Glomerular endothelial cell (primary cell): ENCODE data around the gene PLCL2. TPM values are rescaled to one million over a fixed set of nuclear protein-coding genes. Genes with fewer than 3 reads are reported as not detected.

ENCODE experiments used
- DNase-seq: peaks from one replicate; pipeline ENCODE4 v3.0.0-alpha.2; 2011; ENCODE audit warnings: low read depth, low spot score; ENCODE audit errors: extremely low read depth
- total RNA-seq: library from RNA; depleted of rRNA; stranded (reverse); fragments of >200 nt; gene quantifications from 2 replicates; pipeline ENCODE4 v1.2.3, GENCODE V29; 2015

The PLCL2 gene
- total RNA-seq, result 8.1 and 13.1 TPM in 2 replicates

- no peak for DNase-seq
Measured at GRCh38 chr3:16884748-16885592, at the start of gene PLCL2. TSS of gene PLCL2 (plus strand) at chr3:16884955. CDS start at chr3:16885040, 85 bp downstream.

- DNase-seq, result no peak
Measured at GRCh38 chr3:16836505-16837237, 48.1 kb upstream of the PLCL2 start.

DNA sequence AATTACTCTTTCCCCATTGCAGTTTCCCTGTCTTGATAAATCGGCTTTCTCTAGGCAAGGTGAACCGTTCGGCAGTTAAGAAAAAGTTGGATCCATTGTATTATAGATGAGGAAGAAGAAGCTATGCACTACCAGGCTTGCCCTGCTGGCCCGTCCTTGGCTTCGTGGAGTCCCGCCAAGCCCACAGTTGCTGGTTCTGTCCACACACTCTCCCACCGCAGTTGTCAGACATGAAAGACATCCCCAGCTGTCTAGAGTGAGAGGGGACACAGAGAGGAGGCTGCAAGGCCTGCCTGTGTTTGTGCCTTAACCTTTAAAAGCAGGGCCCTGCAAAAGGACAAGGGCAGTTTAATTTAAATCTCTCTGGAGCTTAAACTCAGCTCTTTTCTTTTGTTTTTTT is 47.2 kb upstream of the PLCL2 start:
- no peak for DNase-seq

DNA sequence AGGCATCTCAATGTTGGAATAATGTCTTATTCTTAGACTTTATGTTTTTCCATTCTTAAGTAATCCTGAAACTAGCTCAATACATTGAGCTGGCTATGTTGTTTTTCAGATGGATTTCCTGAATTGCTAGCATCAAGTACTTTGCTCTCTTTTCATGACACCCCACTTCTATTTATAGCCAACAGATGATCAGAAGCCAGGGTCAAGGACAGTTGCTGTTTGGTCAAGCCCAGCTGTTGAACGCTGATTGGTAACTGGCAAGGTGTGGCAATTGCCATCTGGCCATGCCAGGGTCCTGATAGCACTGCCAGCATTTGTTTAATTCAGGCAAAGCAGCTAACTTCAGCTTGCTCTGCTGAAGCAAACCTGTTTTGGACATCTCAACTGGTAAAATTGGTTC is 46.2 kb upstream of the PLCL2 start:
- DNase-seq, result no peak

DNA sequence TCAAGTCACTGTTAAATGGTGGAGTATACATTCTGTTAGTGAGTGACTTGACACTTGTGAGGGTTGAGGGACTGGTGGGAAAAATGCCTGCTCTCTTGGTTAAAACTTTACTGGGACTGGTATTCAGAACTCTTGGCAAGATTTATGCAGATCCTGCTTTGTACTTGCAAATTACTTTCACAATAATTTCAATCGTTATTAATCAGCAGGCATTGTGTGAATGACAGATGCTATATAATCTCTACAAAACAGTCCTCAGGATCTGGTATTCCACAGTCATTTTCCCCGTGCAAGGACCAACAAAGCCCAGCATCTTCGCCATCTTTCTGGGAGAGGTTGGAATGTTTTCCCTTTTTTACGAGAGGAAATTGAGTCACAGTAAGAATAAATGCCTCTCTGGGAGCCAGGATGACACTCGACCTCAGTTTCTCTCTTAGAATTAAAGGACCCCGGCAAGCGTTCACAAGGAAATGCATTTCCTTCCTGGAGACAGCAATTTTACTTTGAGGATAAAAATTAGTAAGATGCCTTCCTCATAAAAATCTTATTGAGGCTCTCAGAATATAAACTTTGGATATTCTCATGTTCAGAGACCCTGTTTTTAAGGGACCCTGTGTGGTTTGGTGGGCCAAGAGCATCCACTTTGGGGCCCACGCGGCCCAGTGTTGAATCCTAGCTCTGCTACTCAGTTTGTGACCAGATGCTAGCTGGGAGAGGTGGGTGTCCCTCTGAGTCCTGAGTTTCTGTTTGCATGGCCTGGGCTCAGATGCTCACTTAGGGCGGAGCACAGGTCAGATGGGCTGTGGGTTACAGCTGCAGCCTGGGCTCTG is 45.3 kb upstream of the PLCL2 start:
- DNase-seq, result no peak

DNA sequence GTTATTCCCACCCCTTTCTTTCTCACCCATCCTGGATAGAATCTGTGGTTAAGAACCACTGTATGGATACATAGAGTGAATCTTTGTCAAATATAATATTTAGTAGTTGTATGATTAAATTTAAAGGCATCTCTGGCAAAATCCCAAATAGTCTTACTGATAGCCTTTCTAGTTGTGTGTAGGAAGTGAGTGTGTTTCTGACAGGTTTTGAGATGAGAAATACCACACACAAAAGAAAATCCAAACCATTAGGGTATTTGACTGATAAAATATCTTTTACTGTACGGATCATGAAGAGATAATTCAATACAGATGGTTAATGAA is 44.7 kb upstream of the PLCL2 start:
- no peak for DNase-seq

GRCh38 chr3:16841041-16841753 is 43.6 kb upstream of the PLCL2 start:
- no peak for DNase-seq

DNA sequence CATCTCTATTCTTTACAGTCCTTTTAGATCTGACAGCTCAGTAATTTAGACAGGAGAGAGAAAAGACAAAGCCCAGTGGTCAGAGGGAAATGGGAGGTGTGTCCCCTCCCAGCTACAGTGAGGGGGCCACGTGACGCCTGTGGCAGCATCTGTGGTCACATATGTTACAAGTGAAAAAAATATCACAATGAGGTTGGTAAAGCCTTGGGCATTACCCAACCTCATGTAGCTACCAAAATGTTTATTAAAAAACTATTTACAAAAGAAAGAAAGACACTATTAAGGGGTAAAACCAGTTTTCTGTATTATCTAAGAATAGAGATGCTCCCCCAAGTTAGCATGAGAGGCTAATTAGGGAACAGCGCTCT is 42.9 kb upstream of the PLCL2 start:
- no peak for DNase-seq

GRCh38 chr3:16842272-16843270 is 42.2 kb upstream of the PLCL2 start:
- DNase-seq, result no peak

DNA sequence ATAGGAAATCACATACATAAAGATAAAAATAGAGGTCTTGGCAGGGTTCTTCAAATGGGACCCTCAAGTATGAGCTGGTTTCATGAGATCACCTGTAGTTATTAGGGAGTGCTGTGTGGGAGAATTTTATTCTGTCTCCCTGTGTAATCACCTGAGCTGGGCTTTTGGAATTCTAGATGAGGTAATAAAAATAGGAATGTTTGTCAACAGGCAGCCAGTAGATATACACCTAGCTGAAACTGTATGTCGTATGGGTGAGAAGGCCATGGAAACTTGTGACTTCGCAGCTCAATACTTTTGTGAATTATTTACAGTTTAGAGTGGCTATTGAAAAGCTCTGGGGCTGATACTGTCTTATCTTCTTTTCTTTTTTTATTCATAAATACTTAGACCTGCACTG is 40.5 kb upstream of the PLCL2 start:
- DNase-seq, result no peak

DNA sequence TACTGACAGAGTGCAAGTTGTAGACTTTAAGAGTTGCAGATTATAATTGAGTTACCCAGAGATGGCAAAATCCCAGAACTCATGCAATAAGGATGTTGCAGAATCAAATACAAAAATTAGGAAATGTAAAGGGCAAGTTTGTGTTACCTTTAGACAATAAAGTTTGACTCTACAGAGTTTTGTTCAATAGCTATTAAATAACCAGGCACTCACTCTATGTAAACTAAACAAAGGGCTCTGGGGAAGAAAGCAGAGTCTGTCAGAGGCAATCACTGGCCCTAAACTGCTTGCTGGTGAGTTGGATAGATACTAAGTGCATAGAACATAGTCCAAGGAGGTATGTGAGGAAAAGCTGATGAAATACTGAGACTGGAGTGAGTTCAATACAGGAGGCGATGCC is 40.0 kb upstream of the PLCL2 start:
- DNase-seq, result no peak

DNA sequence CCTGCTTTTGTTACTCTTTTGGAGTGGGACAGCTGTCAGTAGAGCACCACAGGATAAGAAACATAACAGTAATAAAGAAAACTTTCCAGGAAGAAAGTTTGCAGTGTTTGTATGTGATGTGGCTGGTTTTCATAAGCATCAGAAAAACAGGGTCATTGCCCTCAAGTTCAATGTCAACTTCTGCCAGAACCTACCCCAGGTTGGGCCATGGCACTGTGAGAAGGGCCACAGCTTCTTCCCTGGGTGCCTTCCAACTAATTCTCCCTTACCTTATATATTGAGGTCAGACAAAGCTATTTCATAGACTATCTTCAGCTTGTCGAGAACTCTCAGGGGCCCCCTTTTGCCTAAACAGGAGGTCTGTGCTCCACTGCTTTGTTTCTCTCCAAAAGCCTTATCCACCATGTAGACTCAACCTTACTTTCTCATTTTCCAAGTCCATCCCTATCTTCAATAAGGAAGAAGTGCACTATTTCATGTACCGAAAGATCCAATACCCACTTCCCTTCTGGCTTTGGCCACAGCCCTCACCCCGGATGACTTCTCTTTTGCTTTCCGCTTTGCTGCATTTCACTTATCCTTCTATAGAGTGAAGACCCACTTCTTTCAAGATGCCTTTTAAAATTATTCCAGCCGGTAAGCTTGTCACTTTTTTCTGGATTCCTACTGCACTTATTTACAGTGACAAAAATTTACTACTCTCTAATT is 38.2 kb upstream of the PLCL2 start:
- DNase-seq, result no peak

DNA sequence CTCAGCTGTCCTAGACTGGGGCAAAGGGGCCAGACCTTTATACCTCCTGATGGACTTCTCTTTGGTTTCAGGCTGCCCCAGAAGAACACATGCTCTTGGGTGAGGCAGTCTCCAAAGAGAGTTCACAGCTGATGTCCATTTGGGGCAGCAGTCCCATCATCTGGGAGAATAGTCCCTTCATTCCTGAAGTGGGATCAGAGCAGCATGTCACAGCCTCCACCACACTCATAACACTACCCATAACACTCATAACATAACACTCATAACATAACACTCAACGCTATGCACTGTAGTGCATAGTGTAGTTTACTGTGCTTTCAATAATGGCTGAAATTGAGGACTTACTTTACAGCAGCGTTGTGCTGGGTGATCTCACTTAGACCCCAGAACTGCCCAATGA is 36.7 kb upstream of the PLCL2 start:
- DNase-seq, result no peak

DNA sequence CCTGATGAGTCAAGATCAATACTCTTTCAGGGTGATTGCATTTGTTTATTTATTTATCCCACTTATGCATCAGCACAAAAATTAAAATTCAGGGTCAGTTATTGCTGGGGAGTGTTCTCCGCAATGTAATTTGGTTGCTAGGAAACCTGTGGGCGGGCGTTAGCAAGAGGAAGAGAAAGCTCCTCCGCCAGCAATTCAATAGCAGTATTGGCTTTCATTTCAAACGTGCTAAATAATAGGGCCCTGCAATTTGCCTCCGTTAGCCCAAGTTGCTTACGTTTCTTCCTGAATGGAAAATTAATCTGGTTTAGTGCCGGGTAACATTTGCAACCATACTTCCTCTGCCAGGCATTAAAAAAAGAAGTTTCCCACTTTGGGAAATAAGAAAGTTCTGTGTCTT is 35.5 kb upstream of the PLCL2 start:
- DNase-seq, result no peak

- DNase-seq, result peak; percentile 75
Measured at GRCh38 chr3:16849795-16850194, 35.0 kb upstream of the PLCL2 start.

GRCh38 chr3:16855497-16855896 is 29.3 kb upstream of the PLCL2 start:
- DNase-seq, result no peak

DNA sequence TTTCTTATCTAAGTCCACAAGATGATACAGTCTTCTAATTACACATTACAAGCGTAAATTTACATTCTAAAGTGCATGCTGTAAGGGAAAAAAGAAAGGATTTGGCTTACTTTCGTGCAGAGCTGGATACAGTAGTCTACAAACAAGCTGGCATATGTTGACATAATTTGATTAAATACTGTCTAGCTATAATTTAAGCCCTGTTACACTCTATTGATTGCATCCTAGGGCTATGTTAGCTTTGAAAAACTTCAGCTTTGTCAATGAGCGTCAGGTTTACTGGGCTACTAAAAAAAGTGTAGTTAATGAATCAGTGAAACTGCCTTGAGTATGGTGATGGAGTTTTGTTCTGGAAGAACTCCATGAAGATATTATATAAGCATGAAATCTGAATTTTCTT is 24.5 kb upstream of the PLCL2 start:
- DNase-seq, result no peak

- DNase-seq, result no peak
Measured at GRCh38 chr3:16861432-16861831, 23.3 kb upstream of the PLCL2 start.
